Activated CD8-positive, alpha-beta memory T cell treated with anti-CD3 and anti-CD28 coated beads, Interleukin-2, amount 50 U/mL, for 24 hours (primary cell): ENCODE results near the gene TAB2.
"Not testable (repeated sequence)": the region's sequence is repeated elsewhere in the genome, so short reads cannot be mapped to it uniquely, and the experiment has no call there.

Experiments
- DNase-seq: peaks from one replicate; pipeline ENCODE4 v3.0.0-alpha.2; 2020; ENCODE audit errors: extremely low read depth

TAB2 gene

DNA sequence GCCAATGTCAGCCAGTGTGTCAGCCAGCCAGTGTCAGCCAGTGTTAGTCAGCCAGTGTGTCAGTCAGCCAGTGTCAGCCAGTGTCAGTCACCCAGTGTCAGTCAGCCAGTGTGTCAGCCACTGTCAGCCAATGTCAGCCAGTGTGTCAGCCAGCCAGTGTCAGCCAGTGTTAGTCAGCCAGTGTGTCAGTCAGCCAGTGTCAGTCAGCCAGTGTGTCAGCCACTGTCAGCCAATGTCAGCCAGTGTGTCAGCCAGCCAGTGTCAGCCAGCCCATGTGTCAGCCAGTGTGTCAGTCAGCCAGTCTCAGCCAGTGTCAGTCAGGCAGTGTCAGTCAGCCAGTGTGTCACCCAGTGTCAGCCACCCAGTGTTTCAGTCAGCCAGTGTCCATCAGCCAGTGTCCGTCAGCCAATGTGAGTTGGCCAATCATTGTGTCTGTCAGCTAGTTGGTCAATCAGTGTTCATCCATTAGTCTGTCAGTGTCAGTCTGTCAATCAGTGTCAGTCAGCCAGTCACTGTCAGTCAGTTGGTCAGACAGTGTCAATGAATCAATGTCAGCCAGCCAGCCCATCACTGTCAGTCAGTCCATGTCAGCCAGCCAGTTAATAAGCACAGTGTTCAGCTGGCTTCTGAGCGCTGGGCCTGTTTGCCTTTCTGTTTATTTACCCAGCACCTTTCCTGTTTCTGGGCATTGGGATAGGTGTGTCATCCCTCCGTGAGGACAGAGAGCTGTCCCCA is 127.0 kb downstream of the TAB2 start:
- not testable (repeated sequence) for DNase-seq

DNA sequence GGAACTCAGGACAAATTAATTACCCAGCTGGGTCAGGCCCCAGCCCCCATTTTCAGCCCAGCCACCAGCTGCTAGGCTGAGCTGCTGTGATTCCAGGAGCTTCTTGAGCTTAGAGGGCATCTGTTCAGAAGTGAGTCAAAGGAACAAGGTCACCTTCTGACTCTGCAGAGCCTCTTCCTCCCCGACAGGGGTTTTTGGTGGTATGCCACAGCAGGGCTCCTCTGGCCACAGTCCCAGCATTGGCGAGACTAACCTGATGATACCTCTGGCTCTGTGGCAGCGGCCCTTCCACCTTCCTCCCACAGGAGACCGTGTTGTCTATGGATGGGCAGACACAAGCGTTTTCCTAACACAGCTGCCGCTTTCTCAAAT is 127.6 kb downstream of the TAB2 start:
- no peak for DNase-seq

DNA sequence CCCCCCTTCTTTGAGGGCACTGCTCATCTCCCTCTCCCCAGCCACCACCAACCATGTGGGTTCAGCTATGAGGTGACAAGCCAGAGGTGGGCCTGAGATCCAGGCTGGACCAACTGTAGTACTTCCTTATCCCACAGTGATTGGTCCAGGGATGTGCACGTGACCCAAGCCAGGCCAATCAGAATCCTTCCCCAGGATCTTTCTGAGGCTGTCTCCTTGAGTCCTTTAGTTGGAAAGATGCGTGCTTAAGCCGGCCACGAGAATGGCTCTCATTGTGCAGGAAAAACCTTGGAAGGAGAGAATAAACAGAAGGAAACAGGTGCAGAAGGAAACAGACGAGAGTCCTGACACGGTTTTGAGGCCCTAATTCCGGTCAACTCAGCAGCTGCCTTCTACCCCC is 128.1 kb downstream of the TAB2 start:
- DNase-seq: no peak

DNA sequence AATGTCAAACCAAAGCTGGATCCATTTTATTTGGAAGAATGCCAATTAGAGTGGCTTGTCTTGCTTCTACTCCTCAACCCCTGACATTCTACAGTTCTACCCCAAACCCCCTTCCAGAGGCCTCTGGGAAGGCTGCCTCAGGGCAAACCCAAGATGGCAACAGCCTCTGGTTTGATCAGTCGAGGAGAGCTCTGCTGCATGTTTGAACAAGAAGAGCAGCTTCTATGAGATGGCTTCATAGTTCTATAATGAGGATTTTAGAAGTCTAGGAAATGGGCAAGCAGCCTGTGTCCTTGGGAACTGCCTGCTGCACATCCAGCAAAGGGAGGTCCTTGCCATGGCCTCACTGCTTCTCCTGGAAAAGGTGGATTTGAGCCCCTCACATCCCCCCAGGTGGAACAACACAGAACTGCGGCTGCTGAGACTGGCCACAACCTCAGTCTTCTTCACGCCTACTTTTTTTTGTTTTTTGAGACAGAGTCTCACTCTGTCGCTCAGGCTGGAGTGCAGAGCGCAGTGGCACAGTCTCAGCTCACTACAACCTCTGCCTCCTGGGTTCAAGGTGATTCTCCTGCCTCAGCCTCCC is 129.4 kb downstream of the TAB2 start:
- no peak for DNase-seq

DNA sequence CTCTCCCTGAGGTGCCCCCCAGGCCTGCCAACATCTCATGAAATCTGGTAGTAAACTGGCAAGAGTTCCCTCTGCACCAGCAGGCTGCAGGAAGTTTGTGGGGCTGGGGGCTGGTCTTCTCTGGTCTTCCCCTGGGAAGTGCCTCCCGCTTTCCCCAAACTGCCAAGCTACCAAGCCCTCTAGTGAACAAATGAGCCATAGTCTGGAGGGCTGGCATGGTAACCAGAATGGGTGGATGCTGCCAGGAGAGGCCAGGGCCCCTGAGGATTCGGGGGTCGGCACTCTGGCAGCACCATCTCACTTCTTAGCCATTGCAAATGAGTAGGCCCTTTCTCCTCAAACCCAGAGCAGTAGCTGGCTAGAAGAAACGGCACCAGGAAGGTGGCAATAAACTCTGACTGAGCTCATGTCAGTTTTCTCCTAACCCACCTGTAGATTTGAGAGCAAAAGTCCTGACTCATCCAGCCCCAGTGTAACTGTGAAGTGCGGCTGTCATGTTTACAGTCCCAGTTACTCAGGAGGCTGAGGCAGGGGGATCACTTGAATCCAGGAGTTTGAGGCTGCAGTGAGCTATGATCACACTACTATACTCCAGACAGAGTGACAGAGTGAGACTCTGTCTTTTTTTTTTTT is 131.4 kb downstream of the TAB2 start:
- DNase-seq: no peak

DNA sequence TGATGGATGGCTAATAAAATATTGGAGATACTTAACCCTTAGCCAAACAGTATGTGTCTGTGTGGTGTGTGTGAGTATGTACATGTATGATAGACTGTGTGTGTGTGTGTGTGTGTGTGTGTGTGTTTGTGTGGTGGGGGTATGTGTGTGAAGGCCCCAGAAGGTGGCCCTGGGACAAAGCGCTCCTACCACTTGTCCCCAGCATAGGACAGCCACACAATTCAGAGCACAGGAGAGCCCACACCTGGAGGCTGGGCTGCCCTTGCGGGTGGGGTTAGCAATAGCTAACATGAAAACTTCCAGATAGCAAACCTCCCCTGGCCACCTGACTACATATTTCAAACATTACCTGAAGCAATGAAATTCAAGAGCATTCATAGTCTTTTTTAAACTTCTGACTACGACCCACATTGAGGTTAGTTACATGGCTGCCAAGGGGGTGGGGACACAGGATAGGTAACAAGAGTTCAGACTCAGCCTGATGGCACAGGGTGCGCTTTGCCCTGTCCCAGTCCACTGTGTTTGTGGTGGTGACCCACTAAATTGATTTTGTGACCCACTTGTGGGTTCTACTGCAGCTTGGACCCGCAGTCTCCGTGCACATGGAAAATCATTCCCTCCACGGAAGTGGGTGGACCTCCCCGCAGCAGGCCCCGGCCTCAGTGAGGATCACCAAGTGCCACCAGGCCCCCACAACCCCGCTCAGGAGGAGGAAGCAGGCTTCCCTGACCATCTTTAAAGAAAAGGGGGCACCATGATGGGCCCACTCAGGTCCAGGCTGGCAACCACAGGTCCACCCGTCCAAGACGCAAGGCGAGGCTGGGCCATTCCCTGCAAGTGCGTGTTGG is 132.5 kb downstream of the TAB2 start:
- DNase-seq: no peak

DNA sequence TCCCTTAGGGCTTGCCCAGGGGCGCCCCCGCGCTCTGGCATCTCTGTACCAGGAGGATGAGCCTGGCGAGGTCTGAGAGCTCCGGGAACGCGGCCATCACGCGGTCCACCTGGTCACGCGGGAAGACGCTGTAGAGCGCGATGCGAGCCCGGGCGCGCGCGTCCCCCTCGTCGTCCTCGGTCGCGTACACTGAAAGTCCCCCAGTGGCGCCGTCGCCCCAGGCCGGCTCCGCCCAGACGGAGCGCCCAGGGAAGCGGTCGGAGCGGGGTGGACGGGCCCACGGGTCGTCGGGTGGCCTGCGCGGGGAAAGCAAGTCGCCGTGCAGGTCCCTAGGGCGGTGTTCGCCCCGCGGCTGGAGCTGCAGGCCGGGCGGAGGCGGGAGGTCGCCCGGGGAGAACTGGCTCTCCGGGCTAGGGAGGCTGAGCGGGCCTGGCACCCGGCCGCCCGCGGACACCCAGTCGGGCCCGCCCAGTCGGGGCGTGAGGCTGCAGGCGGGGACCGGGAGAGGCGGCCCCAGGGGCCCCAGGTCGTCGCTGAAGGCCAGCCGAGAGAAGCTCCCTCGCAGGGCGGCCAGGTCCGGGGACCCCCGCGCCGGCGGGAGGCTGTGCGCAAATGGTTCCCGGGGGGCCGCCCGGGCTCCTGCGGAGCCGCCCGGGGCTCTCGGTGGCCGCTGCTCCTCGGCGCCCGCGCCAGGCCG is 133.3 kb downstream of the TAB2 start:
- no peak for DNase-seq

DNA sequence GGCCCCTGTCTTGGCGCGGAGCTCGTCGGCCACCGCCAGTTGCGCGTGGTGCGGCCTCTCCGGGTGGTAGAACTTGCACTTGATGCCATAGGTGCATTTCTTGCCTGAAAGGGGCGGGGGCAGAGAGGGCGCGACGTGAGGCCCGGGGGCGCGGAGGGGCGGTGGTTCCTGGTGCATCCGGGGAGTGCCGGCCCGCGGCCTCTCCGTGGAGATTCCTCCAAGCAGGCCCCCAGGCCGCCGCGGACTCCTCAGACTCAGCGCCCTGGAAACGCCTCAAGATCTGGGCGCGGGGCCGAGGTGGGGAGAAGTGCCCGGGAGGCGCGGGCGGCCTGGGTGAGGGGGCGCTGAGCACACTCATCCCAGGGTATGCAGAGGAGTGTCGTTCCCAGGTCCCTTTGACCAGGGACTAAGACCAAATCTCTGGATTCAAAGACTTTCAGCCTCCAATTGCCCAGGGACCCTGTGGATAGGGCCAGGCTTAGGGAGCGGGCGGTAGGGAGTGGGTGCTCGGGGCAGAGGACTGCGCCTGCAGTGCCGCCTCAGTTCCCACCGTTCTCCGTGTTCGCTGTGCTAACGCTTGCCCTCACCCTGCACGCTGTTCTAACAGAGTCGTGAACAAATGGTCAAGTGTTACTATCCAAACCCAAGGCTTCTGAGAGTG is 134.0 kb downstream of the TAB2 start:
- DNase-seq: no peak

DNA sequence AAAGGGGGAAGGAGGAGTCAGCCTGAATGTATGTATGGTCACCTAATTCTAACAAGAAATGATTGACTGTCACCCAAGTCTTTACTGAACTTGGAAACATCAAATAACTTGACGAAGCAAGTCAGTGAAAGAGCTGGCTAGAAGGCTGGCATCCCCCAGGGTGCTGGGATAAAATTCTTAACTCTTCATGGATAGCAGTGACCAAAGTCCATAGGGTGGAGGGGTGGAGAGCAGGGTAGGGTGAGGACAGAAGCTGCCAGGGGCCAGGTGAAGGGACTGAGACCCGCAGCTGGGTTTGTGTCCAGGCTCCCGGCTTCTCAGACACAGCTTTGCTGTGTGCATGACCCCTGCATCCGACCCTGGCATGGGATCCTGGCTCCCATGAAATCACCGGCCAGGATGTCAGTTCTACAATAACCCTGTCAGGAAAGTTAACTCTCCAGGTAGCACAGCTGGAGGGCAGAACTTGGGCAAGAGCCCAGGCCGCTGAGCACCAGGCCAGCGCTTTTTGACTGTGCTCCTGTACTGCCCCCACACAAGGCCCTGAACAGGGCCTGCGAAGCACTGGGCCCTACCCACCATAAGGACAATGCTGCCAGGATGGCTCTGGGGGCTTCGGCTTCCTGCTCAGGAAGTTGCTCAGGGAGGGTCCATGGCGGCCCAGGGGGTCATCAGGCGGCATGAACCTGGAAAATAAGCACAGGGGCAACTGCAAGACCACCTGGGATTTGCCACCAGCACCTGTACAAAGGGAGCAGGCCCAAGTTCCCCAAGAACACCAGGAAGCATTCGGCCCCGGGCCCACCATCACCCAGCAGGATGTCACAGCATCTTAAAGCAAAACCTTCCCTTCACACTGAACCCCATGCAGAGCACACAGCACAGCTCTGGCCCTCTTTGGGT is 134.8 kb downstream of the TAB2 start:
- DNase-seq: no peak

DNA sequence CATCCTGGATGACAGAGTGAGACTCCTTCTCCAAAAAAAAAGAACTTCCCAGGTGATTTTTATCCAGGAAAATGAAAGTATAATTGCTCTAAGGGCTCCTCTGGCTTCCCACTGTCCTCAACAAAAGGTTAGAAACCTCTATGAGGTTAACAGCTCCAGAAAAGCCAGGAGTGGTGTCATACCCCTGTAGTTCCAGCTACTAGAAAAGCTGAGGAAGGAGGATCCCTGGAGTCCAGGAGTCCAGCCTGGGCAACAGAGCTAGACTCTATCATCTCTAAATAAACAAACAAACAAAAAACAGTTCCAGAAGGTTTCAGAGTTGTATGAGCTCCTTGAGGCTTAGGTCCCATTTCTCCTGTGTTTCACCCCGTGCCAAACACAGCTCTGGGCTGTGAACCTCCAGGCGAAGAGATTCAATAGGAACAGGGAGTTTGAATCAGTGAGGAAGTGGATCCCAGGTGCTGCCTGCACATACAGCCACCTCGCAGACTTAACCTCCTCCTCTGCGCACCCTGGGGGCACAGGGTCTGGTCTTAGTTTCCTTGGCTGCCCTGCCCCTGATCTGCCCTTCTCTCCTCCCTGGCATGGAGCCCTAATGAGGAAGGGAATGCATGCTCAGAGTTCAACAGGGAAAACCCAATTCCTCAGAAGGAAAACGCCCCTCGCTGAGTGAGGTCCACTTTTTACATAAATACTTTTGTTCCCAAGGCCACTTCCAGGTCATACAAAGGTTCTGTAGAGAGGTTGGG is 136.3 kb downstream of the TAB2 start:
- DNase-seq: no peak

DNA sequence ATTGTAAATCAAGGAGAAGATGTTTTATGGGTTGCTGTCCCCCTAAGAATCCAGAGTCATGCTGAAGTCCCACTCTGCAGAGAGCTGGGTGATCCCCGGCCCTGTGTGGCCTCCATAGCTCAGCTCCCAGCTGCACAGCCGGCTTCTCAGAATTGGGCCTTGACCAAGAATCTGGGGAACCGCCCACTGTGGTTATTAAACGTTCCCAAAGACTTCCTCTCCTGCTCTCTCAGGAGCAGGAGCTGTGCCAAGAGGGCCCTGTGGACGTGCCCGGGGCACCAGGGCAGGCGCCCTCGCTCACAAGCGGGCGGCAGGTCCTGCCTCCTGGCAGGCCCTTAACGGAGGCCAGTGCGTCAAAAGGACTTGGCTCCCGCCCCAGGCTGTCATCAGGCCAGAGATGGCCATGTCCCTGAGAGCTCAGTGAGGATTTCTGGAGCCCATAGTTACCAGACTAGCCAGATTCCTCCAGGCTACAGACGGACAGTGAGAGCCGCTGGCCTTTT is 136.9 kb downstream of the TAB2 start:
- no peak for DNase-seq

DNA sequence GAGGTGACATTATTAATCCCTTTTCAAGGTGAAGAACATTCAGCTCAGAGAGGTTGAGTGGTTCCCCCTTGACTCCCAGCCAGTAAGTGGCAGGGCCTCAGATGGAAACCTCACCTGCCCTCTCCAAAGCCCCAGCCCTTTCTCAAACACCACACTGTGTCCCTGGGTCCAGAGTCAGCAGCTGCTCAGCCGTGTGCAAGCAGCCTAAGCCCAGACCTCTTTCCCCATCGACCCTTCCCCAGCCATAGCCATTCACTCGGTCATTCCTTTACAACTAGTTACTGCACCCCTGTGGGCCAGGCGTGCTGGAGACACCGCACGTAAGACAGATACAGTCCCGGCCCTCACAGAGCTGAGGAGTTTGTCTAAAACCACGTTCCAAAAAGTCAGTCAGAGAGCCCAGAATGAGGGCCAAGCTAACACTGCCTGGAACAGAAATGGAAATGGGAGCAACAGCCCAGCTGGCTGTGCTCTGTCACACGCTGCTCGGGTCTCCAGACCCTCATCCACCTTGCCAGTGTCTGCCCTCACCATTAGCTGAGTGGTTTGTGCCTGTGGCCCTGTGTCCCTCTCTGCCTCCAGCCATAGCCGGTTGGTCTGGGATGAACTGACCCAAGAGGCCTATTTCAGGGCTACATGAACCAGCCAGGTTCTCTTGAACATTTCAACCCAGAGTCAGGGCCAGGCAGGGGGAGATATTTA is 137.7 kb downstream of the TAB2 start:
- no peak for DNase-seq

DNA sequence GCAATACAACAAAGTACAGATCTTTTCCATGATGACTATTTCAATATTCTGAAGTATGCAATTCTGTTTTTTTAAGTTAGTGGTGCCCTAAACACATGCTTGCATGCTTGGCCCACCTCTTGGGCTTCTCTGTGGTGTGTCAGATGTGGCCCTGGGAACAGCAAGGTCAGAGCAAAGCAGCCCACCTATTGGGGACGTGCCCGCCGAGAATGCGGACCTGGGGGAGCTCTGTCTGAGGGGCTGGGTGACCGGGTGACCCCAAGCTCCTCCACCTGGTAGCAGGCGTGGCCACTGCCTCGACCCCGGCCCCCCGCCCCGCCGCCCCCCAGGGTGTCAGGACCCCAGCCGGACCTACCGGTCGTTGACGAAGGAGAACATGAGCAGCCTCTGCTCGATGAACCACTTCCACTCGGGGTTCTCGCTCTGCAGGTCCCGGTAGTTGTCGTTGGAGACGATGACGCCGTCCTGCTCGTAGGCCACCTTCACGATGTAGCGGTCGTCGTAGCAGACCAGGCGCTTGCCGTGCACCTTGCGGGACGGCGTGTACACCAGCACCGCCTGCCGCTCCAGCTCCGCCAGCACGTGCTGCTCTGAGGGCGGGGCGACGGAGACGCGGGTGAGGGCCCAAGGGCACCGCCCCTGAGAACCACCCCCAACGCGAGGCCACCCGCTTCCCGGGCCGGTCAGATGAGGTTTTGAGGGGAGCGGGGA is 139.0 kb downstream of the TAB2 start:
- no peak for DNase-seq

DNA sequence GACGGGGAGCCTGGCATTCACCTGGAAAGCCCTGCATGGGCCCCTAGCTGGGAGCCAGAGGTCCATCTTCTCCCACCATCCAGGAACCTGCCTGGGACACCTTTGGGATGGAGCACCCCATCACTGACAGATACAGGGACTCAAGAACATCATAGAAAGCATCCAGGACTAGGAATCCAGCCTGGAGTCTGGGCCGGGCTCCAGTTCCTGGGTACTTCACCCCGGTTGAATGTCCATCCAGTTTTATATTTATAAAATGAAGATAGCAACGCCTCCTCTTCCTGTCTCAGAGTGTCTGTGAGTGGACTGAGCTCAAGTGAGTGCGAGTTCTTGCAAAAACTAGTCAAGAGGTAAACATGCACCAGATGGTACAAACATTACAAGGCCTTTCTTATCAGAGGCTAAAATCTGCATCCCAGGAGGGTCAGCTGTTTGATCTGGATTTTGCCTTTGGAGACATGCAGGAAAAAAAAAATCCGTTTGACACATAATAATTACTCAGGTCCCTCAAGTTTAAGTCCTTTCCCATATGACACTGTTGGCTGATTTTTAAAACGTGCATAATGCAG is 139.9 kb downstream of the TAB2 start:
- no peak for DNase-seq

DNA sequence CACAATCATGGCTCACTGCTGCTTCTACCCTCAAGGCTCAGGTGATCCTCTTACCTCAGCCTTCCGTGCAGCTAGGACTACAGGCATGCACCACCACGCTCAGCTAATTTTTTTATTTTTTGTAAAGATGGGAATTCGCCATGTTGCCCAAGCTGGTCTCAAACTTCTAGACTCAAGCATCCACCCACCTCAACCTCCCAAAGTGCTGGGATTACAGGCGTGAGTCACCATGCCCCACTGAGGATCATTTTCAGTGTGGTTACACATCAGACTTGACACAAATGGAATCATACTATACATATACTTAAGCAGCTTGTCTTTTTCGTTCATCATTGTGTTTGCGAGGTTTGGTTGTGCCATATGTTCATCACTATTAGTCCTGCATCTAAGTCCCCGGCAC is 140.7 kb downstream of the TAB2 start:
- DNase-seq: no peak

DNA sequence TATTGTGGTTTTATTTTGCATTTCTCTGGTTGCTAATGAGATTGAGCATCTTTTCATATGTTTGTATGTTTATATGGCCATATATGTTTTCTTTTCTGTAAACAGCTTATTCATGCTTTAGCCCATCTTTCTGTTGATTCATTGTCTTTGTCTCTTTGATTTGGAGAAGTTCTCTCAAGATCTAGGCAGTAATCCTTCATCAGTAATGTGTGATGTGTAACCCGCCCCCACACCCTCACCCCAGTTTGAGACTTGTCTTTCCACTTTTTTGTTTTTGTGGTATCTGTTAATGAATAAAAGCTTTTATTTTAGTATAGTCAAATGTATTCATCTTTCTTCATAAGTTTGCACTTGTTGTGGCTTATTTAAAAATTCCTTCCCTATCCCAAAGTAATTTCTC is 141.3 kb downstream of the TAB2 start:
- DNase-seq: no peak

DNA sequence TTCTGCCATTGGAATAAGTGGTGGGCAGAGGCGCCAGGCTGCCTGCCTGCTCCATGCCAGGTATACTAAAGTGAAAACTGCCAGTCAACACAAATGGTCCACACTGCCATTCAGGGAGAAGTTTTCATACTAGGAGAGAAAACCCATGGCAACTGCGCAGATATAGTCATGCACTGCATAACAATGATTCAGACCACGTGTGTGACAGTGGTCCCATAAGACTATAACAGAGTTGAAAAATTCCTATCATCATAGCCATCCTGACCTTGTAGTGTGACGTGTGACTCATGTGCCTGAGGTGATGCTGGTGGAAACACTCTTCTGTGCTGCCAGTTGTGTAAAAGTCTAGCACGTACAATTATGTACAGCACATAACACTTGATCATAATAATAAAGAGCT is 142.2 kb downstream of the TAB2 start:
- DNase-seq: no peak

DNA sequence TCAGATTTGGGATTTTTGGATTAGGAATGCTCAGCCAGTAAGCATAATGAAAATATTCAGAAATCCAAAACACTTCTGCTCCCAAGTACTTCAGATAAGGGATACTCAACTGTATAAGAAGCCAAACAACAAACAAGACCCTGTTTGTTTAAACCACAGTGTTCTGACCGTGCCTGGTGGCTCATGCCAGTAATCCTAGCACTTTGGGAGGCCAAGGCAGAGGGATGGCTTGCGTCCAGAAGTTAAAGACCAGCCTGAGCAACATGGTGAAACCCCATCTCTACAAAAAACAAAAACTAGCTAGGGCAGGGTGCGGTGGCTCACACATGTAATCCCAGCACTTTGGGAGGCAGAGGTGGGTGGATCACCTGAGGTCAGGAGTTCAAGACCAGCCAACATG is 142.7 kb downstream of the TAB2 start:
- not testable (repeated sequence) for DNase-seq
